ENCODE data around the gene TPM1.

The TPM1 gene

DNA sequence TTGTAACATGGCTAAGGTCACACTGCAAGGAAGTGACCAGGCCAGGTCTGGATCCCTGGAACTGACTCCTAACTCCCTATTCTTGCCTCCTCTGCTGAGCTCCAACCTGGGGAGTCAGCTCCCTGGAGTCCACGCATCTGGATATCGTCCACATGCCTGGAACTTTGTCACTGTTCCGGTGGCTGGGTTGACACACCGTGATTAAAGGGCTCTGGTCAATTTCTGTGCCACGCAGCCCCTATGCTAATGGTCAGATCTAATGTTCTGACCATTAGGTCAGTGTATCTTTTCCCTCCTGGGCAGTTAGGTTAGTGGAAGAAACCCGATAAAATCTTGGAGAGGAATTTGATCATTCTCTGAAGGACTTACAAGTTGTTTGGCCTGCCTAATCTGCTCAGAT, 1.6 kb upstream of the TPM1 start:
- TF ChIP-seq, protein P1, sequence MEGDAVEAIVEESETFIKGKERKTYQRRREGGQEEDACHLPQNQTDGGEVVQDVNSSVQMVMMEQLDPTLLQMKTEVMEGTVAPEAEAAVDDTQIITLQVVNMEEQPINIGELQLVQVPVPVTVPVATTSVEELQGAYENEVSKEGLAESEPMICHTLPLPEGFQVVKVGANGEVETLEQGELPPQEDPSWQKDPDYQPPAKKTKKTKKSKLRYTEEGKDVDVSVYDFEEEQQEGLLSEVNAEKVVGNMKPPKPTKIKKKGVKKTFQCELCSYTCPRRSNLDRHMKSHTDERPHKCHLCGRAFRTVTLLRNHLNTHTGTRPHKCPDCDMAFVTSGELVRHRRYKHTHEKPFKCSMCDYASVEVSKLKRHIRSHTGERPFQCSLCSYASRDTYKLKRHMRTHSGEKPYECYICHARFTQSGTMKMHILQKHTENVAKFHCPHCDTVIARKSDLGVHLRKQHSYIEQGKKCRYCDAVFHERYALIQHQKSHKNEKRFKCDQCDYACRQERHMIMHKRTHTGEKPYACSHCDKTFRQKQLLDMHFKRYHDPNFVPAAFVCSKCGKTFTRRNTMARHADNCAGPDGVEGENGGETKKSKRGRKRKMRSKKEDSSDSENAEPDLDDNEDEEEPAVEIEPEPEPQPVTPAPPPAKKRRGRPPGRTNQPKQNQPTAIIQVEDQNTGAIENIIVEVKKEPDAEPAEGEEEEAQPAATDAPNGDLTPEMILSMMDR (IDR thresholded peaks at IDR 0.05; ENCODE audit: low read length, missing control alignments): no peak
- DNase-seq (ENCODE audit: low read depth): no peak
- H3K4me3 ChIP-seq (replicated peaks; ENCODE audit: low read depth, low read length): no peak overlapping the region

GRCh38 chr15:63041402-63041973, 1.1 kb upstream of the TPM1 start:
- no peak for DNase-seq (ENCODE audit: low read depth)
- H3K4me3 ChIP-seq (replicated peaks; ENCODE audit: low read depth, low read length): peak overlapping the region; percentile 90
- TF ChIP-seq, protein P1 (IDR thresholded peaks at IDR 0.05; ENCODE audit: low read length, missing control alignments): no peak

GRCh38 chr15:63042877-63043334, 359 bp downstream of the TPM1 start:
- DNase-seq (ENCODE audit: low read depth): no peak
- peak overlapping the region; percentile 90 for H3K4me3 ChIP-seq (replicated peaks; ENCODE audit: low read depth, low read length)
- TF ChIP-seq, protein P1 (IDR thresholded peaks at IDR 0.05; ENCODE audit: low read length, missing control alignments): no peak

DNA sequence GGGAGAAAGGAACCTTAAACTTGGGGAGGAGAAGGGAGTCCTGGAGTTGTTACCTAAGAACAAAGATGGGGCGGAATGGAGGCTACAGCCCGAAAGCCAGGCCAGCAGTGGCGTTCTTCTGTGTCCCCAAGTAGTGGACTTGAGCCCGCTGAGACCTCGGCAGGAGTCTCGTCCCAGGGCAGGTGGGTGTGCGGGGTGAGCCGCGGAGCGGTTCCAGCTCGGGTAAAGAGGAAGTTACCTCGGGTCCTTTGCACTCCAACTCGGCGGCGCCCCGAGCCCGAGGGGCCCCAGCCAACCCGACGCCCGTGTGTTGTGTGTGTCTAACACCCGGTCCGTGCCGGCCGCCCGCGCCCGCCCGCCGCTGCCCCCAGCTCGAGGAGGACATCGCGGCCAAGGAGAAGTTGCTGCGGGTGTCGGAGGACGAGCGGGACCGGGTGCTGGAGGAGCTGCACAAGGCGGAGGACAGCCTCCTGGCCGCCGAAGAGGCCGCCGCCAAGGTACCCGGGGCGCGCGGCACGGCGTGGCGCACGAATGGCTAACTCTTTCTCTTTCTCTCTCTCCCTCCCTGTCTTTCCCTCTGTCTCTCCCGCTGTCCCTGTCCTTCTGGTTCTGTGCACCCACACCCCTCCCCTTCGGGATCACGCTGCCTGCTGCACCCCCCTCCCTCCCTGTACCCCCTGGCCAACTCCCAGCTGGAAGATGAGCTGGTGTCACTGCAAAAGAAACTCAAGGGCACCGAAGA, 959 bp downstream of the TPM1 start:
- TF ChIP-seq, protein P1 (IDR thresholded peaks at IDR 0.05; ENCODE audit: low read length, missing control alignments): no peak
- peak overlapping the region; percentile 90 for H3K4me3 ChIP-seq (replicated peaks; ENCODE audit: low read depth, low read length)
- DNase-seq (ENCODE audit: low read depth): no peak

GRCh38 chr15:63044077-63044644, 1.6 kb downstream of the TPM1 start:
- no peak for DNase-seq (ENCODE audit: low read depth)
- TF ChIP-seq, protein P1 (IDR thresholded peaks at IDR 0.05; ENCODE audit: low read length, missing control alignments): no peak
- peak overlapping the region; percentile 90 for H3K4me3 ChIP-seq (replicated peaks; ENCODE audit: low read depth, low read length)

GRCh38 chr15:63044645-63045464, 2.3 kb downstream of the TPM1 start:
- TF ChIP-seq, protein P1 (IDR thresholded peaks at IDR 0.05; ENCODE audit: low read length, missing control alignments): no peak
- H3K4me3 ChIP-seq (replicated peaks; ENCODE audit: low read depth, low read length): peak overlapping the region; percentile 90
- DNase-seq (ENCODE audit: low read depth): no peak

All from fibroblast of pulmonary artery (primary cell).